CD4-positive, alpha-beta memory T cell (primary cell): ENCODE data around the gene TBC1D7. TPM values are rescaled to one million over a fixed set of nuclear protein-coding genes. Genes with fewer than 3 reads are reported as not detected.

Source experiments
- CTCF ChIA-PET: fragments of 350-600 bp; sonication (Branson Sonifier 250); formaldehyde crosslinking; loops from one replicate; lab custom pipeline; 2021; ENCODE audit warnings: inconsistent platforms; ENCODE audit not compliant: partially characterized antibody; lab: Charles Lee
- POLR2A ChIA-PET: fragments of 350-600 bp; sonication (Branson Sonifier 250); formaldehyde crosslinking; loops from one replicate; lab custom pipeline; 2021; ENCODE audit not compliant: partially characterized antibody; lab: Charles Lee
- DNase-seq, 5 donors: peaks; one replicate each; pipeline versions ENCODE4 v3.0.0 to v3.0.0-alpha.2; 2020 to 2022; ENCODE audit warnings: mixed read lengths in 1 of 5
- H3K27ac ChIP-seq: one replicate; pipeline ENCODE4 v1.7.0; 2013; ENCODE audit warnings: low read depth, low read length
- H3K27me3 ChIP-seq: 2 replicates; pipeline ENCODE4 v1.7.0; 2013; ENCODE audit warnings: mild to moderate bottlenecking, low read length, moderate library complexity; ENCODE audit not compliant: insufficient read depth
- H3K36me3 ChIP-seq: 2 replicates; pipeline ENCODE4 v1.7.0; 2013; ENCODE audit warnings: mild to moderate bottlenecking, low read length, moderate library complexity; ENCODE audit not compliant: insufficient read depth
- H3K4me1 ChIP-seq: 2 replicates; pipeline ENCODE4 v1.7.0; 2013; ENCODE audit warnings: mild to moderate bottlenecking, low read length, moderate library complexity; ENCODE audit not compliant: insufficient read depth
- H3K4me3 ChIP-seq, 2 donors: one replicate each; pipeline ENCODE4 v1.7.0; 2013; ENCODE audit warnings: low read length in 2 of 2, mild to moderate bottlenecking in 1 of 2
- H3K9me3 ChIP-seq, 2 donors: one replicate each; pipeline ENCODE4 v1.7.0; 2013; ENCODE audit warnings: low read length in 2 of 2, control low read depth in 1 of 2; ENCODE audit not compliant: control insufficient read depth in 1 of 2
- H3K27ac Mint-ChIP-seq, 7 donors: one replicate each; pipeline ENCODE4 v1.8.0; 2020 to 2021; ENCODE audit warnings: mixed read lengths in 7 of 7, mild to moderate bottlenecking in 6 of 7, inconsistent platforms in 3 of 7, moderate library complexity in 3 of 7
- H3K27me3 Mint-ChIP-seq, 2 donors: one replicate each; pipeline ENCODE4 v1.8.0; 2020 to 2021; ENCODE audit warnings: mixed read lengths in 2 of 2
- H3K36me3 Mint-ChIP-seq, 2 donors: one replicate each; pipeline ENCODE4 v1.8.0; 2020 to 2021; ENCODE audit warnings: mixed read lengths in 2 of 2, inconsistent platforms in 1 of 2, mild to moderate bottlenecking in 1 of 2
- H3K4me1 Mint-ChIP-seq, 4 donors: one replicate each; pipeline ENCODE4 v1.8.0; 2020 to 2021; ENCODE audit warnings: mixed read lengths in 4 of 4, mild to moderate bottlenecking in 1 of 4
- H3K4me3 Mint-ChIP-seq, 8 donors: one replicate each; pipeline ENCODE4 v1.8.0; 2020 to 2021; ENCODE audit warnings: mixed read lengths in 8 of 8, mild to moderate bottlenecking in 7 of 8, moderate library complexity in 6 of 8, inconsistent platforms in 3 of 8
- H3K9me3 Mint-ChIP-seq, 8 donors: one replicate each; pipeline ENCODE4 v1.8.0; 2020 to 2021; ENCODE audit warnings: mixed read lengths in 8 of 8, mild to moderate bottlenecking in 5 of 8, inconsistent platforms in 3 of 8, moderate library complexity in 1 of 8
- intact Hi-C: fragments of 100-400 bp; cut with micrococcal nuclease; formaldehyde crosslinking; loops from one replicate; pipeline ENCODE4 v1.15.1; 2023
- polyA plus RNA-seq, 2 donors: library from polyadenylated mRNA; unstranded; fragments of 300-500 nt; fragmentation: Illumina TruSeq; gene quantifications; one replicate each; pipeline ENCODE4 v1.2.3, GENCODE V29; 2021
- total RNA-seq, 2 experiments: library from RNA; stranded (reverse); gene quantifications; one replicate each; pipeline ENCODE4 v1.2.3, GENCODE V29; 2021

TBC1D7 gene
- total and polyA plus RNA-seq, 4 experiments from 2014 or later, result 12.6 to 24.5 (median 14.7) TPM

DNA sequence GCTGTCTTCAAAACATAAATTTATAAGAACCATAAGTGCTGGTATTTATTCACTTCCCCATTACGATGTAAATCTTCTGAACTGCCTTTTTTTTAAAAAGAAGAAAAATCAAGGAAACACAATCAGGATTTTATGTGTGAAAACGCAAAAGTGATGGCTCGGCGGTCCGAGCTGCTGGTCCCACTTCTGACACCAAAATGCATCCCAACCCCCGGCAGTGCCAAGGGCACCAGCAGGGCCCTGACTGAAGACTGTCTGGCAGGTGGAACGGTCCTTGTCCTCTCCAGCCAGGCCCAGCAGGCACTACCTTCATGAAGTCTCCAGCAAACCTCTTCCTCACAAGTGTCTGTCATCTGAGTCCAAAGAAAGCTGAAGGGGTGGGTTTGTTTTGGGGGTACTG lies 41.2 kb downstream of the TBC1D7 start:
- H3K27me3 ChIP-seq, result no peaks in the 10 kb centered on the region
- no peaks in the 10 kb centered on the region for H3K4me1 Mint-ChIP-seq
- H3K27ac Mint-ChIP-seq, result no peak overlapping the region
- intact Hi-C loops, result no loop called here
- H3K27me3 Mint-ChIP-seq, result no peaks in the 10 kb centered on the region
- DNase-seq, result no peak
- no peaks in the 10 kb centered on the region for H3K9me3 ChIP-seq
- H3K36me3 ChIP-seq, result no peaks in the 10 kb centered on the region
- H3K9me3 Mint-ChIP-seq, result peaks cover 2 to 28% (median 21%) of the 10 kb centered on the region in 8 donors
- H3K36me3 Mint-ChIP-seq, result peaks cover 15 to 40% of the 10 kb centered on the region in 2 donors
- POLR2A ChIA-PET, result no interaction called here
- H3K4me3 Mint-ChIP-seq, result no peak overlapping the region
- CTCF ChIA-PET, result no interaction called here
- H3K4me3 ChIP-seq, result no peak overlapping the region
- no peak overlapping the region for H3K27ac ChIP-seq
- no peaks in the 10 kb centered on the region for H3K4me1 ChIP-seq

DNA sequence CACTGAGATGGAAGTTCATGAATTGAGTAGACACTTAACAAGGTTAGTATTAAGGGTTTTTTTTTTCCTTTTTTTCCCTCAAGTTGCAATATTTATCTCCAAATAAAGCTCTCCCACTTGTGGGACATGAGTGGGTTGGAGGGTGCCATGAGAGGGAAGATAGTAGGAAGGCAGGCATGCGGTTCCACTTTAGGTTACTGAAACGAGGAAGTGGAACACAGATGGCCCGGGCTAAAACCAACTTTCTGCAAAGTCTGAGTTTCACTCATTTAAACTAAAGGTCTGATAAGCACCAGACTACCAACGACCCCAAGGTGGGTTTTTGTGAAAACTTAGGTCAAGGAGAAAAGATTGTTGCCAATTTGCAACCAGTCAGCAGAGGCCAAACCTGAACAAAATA lies 42.2 kb downstream of the TBC1D7 start:
- no peaks in the 10 kb centered on the region for H3K4me1 Mint-ChIP-seq
- H3K27me3 Mint-ChIP-seq, result no peaks in the 10 kb centered on the region
- intact Hi-C loops, result no loop called here
- Histone ChIP-seq H3K4me1 (no peaks in the 10 kb centered on the region), H3K4me3 (no peak overlapping the region), H3K27me3 (no peaks in the 10 kb centered on the region), H3K9me3 (no peaks in the 10 kb centered on the region), H3K36me3 (no peaks in the 10 kb centered on the region), H3K27ac (no peak overlapping the region)
- POLR2A ChIA-PET, result no interaction called here
- H3K4me3 Mint-ChIP-seq, result no peak overlapping the region
- H3K27ac Mint-ChIP-seq, result no peak overlapping the region
- CTCF ChIA-PET, result no interaction called here
- DNase-seq, result no peak
- H3K36me3 Mint-ChIP-seq, result peaks cover 14 to 34% of the 10 kb centered on the region in 2 donors
- peaks cover 2 to 28% (median 21%) of the 10 kb centered on the region in 8 donors for H3K9me3 Mint-ChIP-seq

DNA sequence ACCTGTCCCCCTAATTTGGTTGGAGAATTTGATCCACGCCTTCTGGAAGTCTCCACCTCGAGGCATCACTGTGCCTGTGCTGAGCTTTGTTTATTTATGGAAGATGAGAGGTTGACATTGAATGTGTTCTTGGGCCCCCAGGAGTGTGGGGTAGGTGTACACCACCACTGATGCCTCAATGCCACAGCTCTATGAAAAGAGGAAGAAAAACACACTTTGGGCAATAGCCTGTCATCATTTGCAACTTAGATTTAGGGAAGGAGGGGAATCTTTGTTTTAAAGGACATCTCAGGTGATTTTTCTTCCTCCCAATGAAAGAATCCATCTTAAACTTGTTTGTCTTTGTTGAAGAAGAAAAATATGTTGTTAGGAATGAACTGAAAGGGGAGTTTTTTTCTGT lies 42.6 kb downstream of the TBC1D7 start:
- H3K27ac Mint-ChIP-seq, result no peak overlapping the region
- intact Hi-C loops, result no loop called here
- no peak overlapping the region for H3K4me3 Mint-ChIP-seq
- Histone ChIP-seq H3K9me3 (no peaks in the 10 kb centered on the region), H3K27ac (no peak overlapping the region), H3K4me1 (no peaks in the 10 kb centered on the region), H3K4me3 (no peak overlapping the region), H3K36me3 (no peaks in the 10 kb centered on the region), H3K27me3 (no peaks in the 10 kb centered on the region)
- peaks cover 13 to 34% of the 10 kb centered on the region in 2 donors for H3K36me3 Mint-ChIP-seq
- DNase-seq, result no peak
- H3K4me1 Mint-ChIP-seq, result no peaks in the 10 kb centered on the region
- peaks cover 2 to 28% (median 21%) of the 10 kb centered on the region in 8 donors for H3K9me3 Mint-ChIP-seq
- POLR2A ChIA-PET, result no interaction called here
- H3K27me3 Mint-ChIP-seq, result no peaks in the 10 kb centered on the region
- CTCF ChIA-PET, result no interaction called here

DNA sequence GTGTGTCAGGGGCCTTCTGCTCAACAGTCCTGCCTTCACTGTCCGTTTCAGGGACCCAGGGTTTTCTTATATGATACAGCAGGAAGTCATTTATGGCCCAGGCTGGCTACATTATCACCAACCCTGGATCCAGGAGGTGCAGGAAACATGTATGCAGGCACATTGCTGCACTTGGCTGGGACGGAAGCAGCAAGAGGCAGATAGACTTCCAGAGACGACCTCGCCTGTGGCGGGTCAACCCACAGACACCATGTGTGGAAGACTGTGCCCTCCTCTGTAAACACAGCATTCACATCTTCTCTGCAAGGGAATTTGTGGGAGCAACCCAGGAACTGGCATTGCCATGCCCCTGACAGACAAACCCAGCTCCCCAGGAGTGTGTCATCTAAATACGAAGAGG lies 43.7 kb downstream of the TBC1D7 start:
- Histone ChIP-seq H3K4me3 (no peak overlapping the region), H3K36me3 (no peaks in the 10 kb centered on the region), H3K27me3 (no peaks in the 10 kb centered on the region), H3K9me3 (no peaks in the 10 kb centered on the region), H3K4me1 (no peaks in the 10 kb centered on the region), H3K27ac (no peak overlapping the region)
- Mint-ChIP-seq H3K36me3 (peaks cover 8 to 25% of the 10 kb centered on the region in 2 donors), H3K27ac (no peak overlapping the region), H3K9me3 (peaks cover 2 to 26% (median 18%) of the 10 kb centered on the region in 8 donors), H3K27me3 (no peaks in the 10 kb centered on the region), H3K4me1 (no peaks in the 10 kb centered on the region), H3K4me3 (no peak overlapping the region)
- POLR2A ChIA-PET, result no interaction called here
- CTCF ChIA-PET, result no interaction called here
- no peak for DNase-seq
- intact Hi-C loops, result no loop called here

DNA sequence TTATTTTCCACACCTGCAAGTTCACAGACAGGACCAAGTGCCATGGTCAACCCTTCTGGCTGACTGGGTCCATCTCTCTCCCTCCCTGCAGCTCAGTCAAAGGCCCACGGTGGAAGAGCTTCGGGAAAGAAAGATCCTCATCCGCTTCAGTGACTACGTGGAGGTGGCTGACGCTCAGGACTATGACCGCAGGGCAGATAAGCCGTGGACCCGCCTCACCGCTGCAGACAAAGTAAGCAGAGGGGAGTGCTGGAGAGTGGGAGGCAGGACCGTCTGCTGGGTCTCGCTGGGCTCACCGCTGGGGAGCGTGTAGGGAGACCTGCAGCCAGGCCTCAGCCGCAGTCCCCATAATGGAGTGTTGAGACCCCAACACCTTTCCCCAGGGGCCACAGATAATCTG lies 45.0 kb downstream of the TBC1D7 start:
- H3K9me3 Mint-ChIP-seq, result peaks cover 2 to 20% (median 16%) of the 10 kb centered on the region in 8 donors
- H3K4me1 Mint-ChIP-seq, result no peaks in the 10 kb centered on the region
- no peaks in the 10 kb centered on the region for H3K36me3 ChIP-seq
- no peaks in the 10 kb centered on the region for H3K27me3 ChIP-seq
- H3K27me3 Mint-ChIP-seq, result no peaks in the 10 kb centered on the region
- CTCF ChIA-PET, result interaction anchor here (1.0 kb wide), 1 partner anchor 9 kb away, joined by 3 read pairs; no protein-coding TSS in a partner anchor
- POLR2A ChIA-PET, result no interaction called here
- no peak overlapping the region for H3K4me3 ChIP-seq
- H3K27ac Mint-ChIP-seq, result no peak overlapping the region
- peaks cover 2 to 18% of the 10 kb centered on the region in 2 donors for H3K36me3 Mint-ChIP-seq
- no peak overlapping the region for H3K27ac ChIP-seq
- no peaks in the 10 kb centered on the region for H3K9me3 ChIP-seq
- no peaks in the 10 kb centered on the region for H3K4me1 ChIP-seq
- intact Hi-C loops, result no loop called here
- no peak for DNase-seq
- no peak overlapping the region for H3K4me3 Mint-ChIP-seq

DNA sequence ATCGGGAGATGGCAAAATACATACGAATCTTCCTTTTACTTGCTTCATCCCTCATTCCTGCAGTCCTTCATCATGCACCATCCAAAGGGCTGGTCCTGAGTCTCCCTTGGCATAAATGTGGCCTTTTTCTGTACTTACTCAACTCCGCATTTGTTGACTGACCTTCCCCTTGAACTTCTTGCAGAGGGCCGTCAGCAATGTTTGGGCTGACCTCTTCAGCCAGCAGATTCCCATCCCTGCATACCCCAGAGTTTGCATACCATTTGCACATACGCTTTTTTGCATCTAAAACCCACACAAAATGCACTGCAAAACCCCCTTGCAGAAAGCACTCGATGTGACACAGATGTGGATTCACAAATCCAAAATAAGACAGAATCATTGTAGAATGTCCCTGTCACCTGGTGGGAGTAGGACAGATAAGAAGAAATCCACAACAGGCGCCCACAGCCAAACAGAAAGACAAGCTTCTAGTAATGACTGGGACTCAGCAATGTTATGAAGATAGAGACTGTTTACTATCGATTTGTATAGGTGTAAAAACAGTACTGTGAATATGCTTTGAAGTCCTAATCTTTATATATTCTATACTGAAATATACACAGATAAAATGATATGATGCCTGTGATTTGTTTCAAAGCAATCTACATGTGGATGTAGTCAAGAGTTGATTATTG lies 45.8 kb downstream of the TBC1D7 start:
- Histone ChIP-seq H3K4me1 (no peaks in the 10 kb centered on the region), H3K27ac (no peak overlapping the region), H3K36me3 (no peaks in the 10 kb centered on the region), H3K9me3 (no peaks in the 10 kb centered on the region), H3K4me3 (no peak overlapping the region), H3K27me3 (no peaks in the 10 kb centered on the region)
- intact Hi-C loops, result no loop called here
- no peak for DNase-seq
- H3K4me1 Mint-ChIP-seq, result peaks cover 0 to 3% (median 0%) of the 10 kb centered on the region in 4 donors
- peaks cover 2 to 16% of the 10 kb centered on the region in 2 donors for H3K36me3 Mint-ChIP-seq
- no peaks in the 10 kb centered on the region for H3K27me3 Mint-ChIP-seq
- ChIA-PET CTCF (interaction anchor here (1.0 kb wide), 1 partner anchor 8 kb away, joined by 3 read pairs; no protein-coding TSS in a partner anchor), POLR2A (no interaction called here)
- H3K27ac Mint-ChIP-seq, result peak overlapping the region in 1 of 7 donors; percentile 45
- no peak overlapping the region for H3K4me3 Mint-ChIP-seq
- H3K9me3 Mint-ChIP-seq, result peaks cover 2 to 18% (median 13%) of the 10 kb centered on the region in 8 donors

DNA sequence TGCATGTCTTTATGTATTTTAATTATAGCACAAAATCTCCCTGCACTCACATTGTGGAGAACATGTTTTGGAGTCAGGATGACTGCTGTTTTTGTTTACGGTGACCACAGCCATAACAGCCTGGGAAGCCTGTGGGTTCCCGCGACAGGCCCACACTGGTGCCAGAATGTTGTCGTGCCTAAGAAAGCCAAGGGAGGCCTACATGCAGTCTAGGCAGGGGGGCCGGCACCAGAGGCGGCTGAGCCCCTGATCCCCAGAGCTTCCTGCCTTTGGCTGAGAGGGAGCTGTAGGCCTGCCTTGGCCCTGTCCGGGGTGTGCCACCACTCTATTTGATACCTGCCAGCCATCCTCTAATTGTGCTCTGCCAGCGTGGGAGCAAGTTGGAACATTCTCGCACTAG lies 46.7 kb downstream of the TBC1D7 start:
- no peak overlapping the region for H3K4me3 Mint-ChIP-seq
- no peak overlapping the region for H3K27ac Mint-ChIP-seq
- no peak overlapping the region for H3K27ac ChIP-seq
- peaks cover 0 to 12% (median 0%) of the 10 kb centered on the region in 4 donors for H3K4me1 Mint-ChIP-seq
- H3K27me3 ChIP-seq, result no peaks in the 10 kb centered on the region
- ChIA-PET POLR2A (no interaction called here), CTCF (no interaction called here)
- no peak overlapping the region for H3K4me3 ChIP-seq
- peaks cover 2 to 8% of the 10 kb centered on the region in 2 donors for H3K36me3 Mint-ChIP-seq
- no peaks in the 10 kb centered on the region for H3K27me3 Mint-ChIP-seq
- peaks cover 2 to 12% (median 5%) of the 10 kb centered on the region in 8 donors for H3K9me3 Mint-ChIP-seq
- no peak for DNase-seq
- H3K4me1 ChIP-seq, result no peaks in the 10 kb centered on the region
- no peaks in the 10 kb centered on the region for H3K9me3 ChIP-seq
- intact Hi-C loops, result no loop called here
- H3K36me3 ChIP-seq, result no peaks in the 10 kb centered on the region
